Measurements from ENCODE around the gene NFIX. TPM values are rescaled to one million over a fixed set of nuclear protein-coding genes. Genes with fewer than 3 reads are reported as not detected.

The NFIX gene
- total RNA-seq, 1 donor from 2014 or later = 6.7 TPM

DNA sequence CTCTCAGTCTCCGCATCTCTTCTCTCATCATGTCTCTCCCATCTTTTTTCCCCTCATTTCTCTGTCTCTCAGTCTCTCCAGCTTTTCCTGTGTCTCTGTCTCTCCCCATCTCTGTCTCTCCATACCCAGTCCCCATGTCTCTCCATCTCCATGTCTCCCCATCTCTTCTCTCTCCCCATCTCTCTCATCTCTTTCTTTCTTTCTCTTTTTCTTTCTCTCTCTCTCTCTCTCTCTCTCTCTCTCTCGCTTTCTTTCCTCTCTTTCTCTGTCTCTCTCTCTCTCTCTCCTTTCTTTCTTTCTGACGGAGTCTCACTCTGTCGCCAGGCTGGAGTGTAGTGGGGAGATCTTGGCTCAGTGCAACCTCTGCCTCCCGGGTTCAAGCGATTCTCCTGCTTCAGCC lies 12.6 kb upstream of the NFIX start:
- DNase-seq (ENCODE audit: low read depth) = no peak
- Histone ChIP-seq H3K4me3 (ENCODE audit: low read depth, low read length) (no peak overlapping the region), H3K27me3 (ENCODE audit: control insufficient read depth, insufficient read depth, low read length) (peaks cover 17% of the 10 kb centered on the region), H3K36me3 (ENCODE audit: control insufficient read depth, insufficient read depth, low read length) (no peaks in the 10 kb centered on the region)
- TF ChIP-seq, protein P1, sequence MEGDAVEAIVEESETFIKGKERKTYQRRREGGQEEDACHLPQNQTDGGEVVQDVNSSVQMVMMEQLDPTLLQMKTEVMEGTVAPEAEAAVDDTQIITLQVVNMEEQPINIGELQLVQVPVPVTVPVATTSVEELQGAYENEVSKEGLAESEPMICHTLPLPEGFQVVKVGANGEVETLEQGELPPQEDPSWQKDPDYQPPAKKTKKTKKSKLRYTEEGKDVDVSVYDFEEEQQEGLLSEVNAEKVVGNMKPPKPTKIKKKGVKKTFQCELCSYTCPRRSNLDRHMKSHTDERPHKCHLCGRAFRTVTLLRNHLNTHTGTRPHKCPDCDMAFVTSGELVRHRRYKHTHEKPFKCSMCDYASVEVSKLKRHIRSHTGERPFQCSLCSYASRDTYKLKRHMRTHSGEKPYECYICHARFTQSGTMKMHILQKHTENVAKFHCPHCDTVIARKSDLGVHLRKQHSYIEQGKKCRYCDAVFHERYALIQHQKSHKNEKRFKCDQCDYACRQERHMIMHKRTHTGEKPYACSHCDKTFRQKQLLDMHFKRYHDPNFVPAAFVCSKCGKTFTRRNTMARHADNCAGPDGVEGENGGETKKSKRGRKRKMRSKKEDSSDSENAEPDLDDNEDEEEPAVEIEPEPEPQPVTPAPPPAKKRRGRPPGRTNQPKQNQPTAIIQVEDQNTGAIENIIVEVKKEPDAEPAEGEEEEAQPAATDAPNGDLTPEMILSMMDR (IDR thresholded peaks at IDR 0.05; ENCODE audit: insufficient read depth, low read length, poor library complexity, severe bottlenecking) = no peak

DNA sequence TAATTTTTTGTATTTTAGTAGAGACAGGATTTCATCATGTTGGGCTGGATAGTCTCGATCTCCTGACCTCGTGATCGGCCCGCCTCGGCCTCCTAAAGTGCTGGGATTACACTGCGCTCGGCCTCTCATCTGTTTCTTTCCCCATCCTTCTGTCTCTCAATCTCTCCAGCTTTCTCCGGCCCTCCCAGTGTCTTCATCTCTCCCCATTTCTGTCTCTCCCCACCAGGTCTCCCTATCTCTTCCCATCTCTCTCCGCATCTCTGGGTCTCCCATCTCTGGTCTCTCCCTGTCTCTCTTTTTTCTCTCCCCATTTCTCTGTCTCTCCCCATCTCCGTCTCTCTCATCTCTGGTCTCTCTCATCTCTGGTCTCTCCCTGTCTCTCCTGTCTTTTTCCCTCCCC lies 12.2 kb upstream of the NFIX start:
- peaks cover 17% of the 10 kb centered on the region for H3K27me3 ChIP-seq (ENCODE audit: control insufficient read depth, insufficient read depth, low read length)
- no peaks in the 10 kb centered on the region for H3K36me3 ChIP-seq (ENCODE audit: control insufficient read depth, insufficient read depth, low read length)
- DNase-seq (ENCODE audit: low read depth) = no peak
- TF ChIP-seq, protein P1 (IDR thresholded peaks at IDR 0.05; ENCODE audit: insufficient read depth, low read length, poor library complexity, severe bottlenecking) = no peak
- peak overlapping the region; percentile 22 for H3K4me3 ChIP-seq (ENCODE audit: low read depth, low read length)

DNA sequence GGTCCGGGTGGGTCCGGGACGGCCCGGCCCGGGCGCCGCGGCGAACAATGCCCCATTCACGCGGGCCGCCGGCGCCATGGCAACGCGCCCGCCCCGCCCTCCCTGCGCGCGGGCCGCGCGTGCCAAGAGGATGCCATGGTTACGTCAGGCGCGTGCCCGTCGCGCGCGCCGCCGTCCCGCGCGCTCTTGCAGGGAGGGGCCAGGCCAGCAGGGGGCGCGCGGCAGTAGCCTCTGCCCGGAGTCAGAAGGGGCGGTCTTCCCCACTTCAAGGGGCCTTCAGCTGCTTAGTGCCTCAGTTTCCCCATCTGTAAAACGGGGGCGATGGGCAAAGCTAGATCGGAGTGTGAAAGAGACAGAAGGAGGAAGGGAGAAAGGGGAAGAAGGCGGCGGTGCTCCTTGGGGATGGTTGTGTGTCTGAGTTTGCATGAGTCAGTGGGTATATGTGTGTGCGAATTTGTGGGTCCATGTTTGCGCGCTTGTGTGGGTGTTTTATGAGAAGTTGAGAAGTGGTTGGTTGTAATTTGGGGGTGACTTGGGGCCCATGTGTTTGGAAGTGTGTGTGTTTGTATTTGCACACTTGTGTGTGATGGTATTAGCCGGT lies 11.6 kb upstream of the NFIX start:
- H3K27me3 ChIP-seq (ENCODE audit: control insufficient read depth, insufficient read depth, low read length) = peaks cover 21% of the 10 kb centered on the region
- no peak for DNase-seq (ENCODE audit: low read depth)
- peak overlapping the region; percentile 22 for H3K4me3 ChIP-seq (ENCODE audit: low read depth, low read length)
- TF ChIP-seq, protein P1 (IDR thresholded peaks at IDR 0.05; ENCODE audit: insufficient read depth, low read length, poor library complexity, severe bottlenecking) = peak; percentile 60
- no peaks in the 10 kb centered on the region for H3K36me3 ChIP-seq (ENCODE audit: control insufficient read depth, insufficient read depth, low read length)

DNA sequence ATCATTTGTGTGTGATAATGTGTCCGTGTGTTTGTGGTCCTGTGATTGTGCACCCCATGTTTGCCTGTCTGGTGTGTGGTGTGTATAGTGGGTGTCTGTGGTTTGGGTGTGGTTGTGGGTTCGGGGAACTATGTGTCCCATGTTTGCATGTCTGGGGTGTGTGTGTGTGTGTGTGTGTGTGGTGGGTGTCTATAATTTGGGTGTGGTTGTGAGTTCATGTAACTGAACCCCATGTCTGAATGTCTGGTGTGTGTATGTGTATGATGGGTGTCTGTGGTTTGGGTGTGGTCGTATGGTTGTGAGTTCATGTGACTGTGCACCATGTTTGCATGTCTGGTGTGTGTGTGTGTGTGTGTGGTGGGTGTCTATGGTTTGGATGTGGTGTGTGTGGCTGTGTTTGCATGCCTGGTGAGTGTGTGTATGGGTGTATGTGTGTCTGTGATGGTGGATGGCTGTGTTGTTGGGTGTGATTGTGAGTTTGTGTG lies 11.1 kb upstream of the NFIX start:
- DNase-seq (ENCODE audit: low read depth) = no peak
- Histone ChIP-seq H3K27me3 (ENCODE audit: control insufficient read depth, insufficient read depth, low read length) (peaks cover 21% of the 10 kb centered on the region), H3K4me3 (ENCODE audit: low read depth, low read length) (no peak overlapping the region), H3K36me3 (ENCODE audit: control insufficient read depth, insufficient read depth, low read length) (no peaks in the 10 kb centered on the region)
- TF ChIP-seq, protein P1 (IDR thresholded peaks at IDR 0.05; ENCODE audit: insufficient read depth, low read length, poor library complexity, severe bottlenecking) = no peak

DNA sequence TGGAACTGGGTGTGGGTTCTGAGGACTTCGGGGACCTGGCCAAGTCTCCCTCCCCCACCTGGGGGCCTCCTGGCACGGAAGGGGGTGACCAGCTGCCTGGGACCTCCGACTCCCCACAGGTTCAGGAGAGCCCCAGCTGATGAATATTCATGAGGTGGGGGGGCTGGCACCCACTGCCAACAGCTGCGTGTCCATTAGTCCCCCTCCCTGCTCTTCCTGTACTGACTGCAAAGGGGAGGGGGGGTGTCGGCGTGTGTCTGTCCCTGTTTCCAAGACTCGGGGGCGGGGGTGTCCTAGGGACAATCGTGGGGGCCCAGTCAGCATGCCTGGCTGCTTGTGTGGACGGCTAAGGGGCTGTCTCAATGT lies 10.6 kb upstream of the NFIX start:
- TF ChIP-seq, protein P1 (IDR thresholded peaks at IDR 0.05; ENCODE audit: insufficient read depth, low read length, poor library complexity, severe bottlenecking) = no peak
- H3K4me3 ChIP-seq (ENCODE audit: low read depth, low read length) = no peak overlapping the region
- DNase-seq (ENCODE audit: low read depth) = no peak

More for the DNA sequence above, 10.6 kb upstream of the NFIX start:
- H3K27me3 ChIP-seq (ENCODE audit: control insufficient read depth, insufficient read depth, low read length) = peaks cover 21% of the 10 kb centered on the region
- no peaks in the 10 kb centered on the region for H3K36me3 ChIP-seq (ENCODE audit: control insufficient read depth, insufficient read depth, low read length)
